SKM-1 (cell line): ENCODE data around the gene ATAD5.

Experiments
- DNase-seq: peaks from one replicate; lab custom pipeline; 2025; ENCODE audit not compliant: unreplicated experiment; lab: John Stamatoyannopoulos, UW

ATAD5 gene

GRCh38 chr17:30823421-30823820 lies 8.3 kb upstream of the ATAD5 start:
- no peak for DNase-seq

GRCh38 chr17:30824002-30824355 lies 7.8 kb upstream of the ATAD5 start:
- DNase-seq, result no peak

GRCh38 chr17:30824356-30825145 lies 7.2 kb upstream of the ATAD5 start, which contains the start of gene CRLF3:
CRLF3 (minus strand) TSS chr17:30824692; CDS start chr17:30824651, 41 bp downstream.
- peak; percentile 82 for DNase-seq

- no peak for DNase-seq
Observed at GRCh38 chr17:30827082-30827481, 4.7 kb upstream of the ATAD5 start.

GRCh38 chr17:30829022-30829421 lies 2.7 kb upstream of the ATAD5 start:
- no peak for DNase-seq

GRCh38 chr17:30831257-30831656 lies 509 bp upstream of the ATAD5 start:
- DNase-seq, result no peak

- DNase-seq, result no peak
Observed at GRCh38 chr17:30832438-30833124, 815 bp downstream of the ATAD5 start.

GRCh38 chr17:30838202-30838807 lies 6.5 kb downstream of the ATAD5 start:
- DNase-seq, result no peak

- no peak for DNase-seq
Observed at GRCh38 chr17:30840771-30841170, 9.0 kb downstream of the ATAD5 start.

- DNase-seq, result no peak
Observed at GRCh38 chr17:30848021-30848420, 16.3 kb downstream of the ATAD5 start.

- DNase-seq, result no peak
Observed at GRCh38 chr17:30854146-30854545, 22.4 kb downstream of the ATAD5 start.

GRCh38 chr17:30858556-30859250 lies 26.9 kb downstream of the ATAD5 start:
- DNase-seq, result no peak

GRCh38 chr17:30864636-30865035 lies 32.9 kb downstream of the ATAD5 start:
- no peak for DNase-seq

- DNase-seq, result no peak
Observed at GRCh38 chr17:30869005-30869404, 37.2 kb downstream of the ATAD5 start.

- no peak for DNase-seq
Observed at GRCh38 chr17:30886187-30886586, 54.4 kb downstream of the ATAD5 start.

- no peak for DNase-seq
Observed at GRCh38 chr17:30894236-30894635, 62.5 kb downstream of the ATAD5 start.

- no peak for DNase-seq
Observed at GRCh38 chr17:30897311-30897710, 65.5 kb downstream of the ATAD5 start.

GRCh38 chr17:30905742-30906100 lies 74.0 kb downstream of the ATAD5 start:
- no peak for DNase-seq

- peak; percentile 84 for DNase-seq
Observed at GRCh38 chr17:30906101-30906911, 74.5 kb downstream of the ATAD5 start, which contains the start of gene TEFM. TEFM (minus strand) TSS chr17:30906238; CDS start chr17:30906198, 40 bp downstream.

- DNase-seq, result no peak
Observed at GRCh38 chr17:30908717-30909420, 77.1 kb downstream of the ATAD5 start.
